Mucosa of descending colon (tissue), 3 donors: ENCODE measurements around the gene HYKK. TPM values are rescaled to one million over a fixed set of nuclear protein-coding genes. Genes with fewer than 3 reads are reported as not detected.
"Not testable (repeated sequence)": the region's sequence is repeated elsewhere in the genome, so short reads cannot be mapped to it uniquely, and the experiment has no call there.

Source experiments
- ATAC-seq: fragments of 200-7000 bp; cut with Tn5 transposase; one replicate; pipeline ENCODE4 v1.9.1; 2020; ENCODE audit warnings: mild to moderate bottlenecking, moderate library complexity
- DNase-seq, 3 donors: peaks; one replicate each; pipeline ENCODE4 v3.0.0-alpha.2; 2020
- H3K36me3 ChIP-seq: fragments of 200-600 bp; one replicate; pipeline ENCODE4 v1.8.0; 2021; ENCODE audit warnings: low read depth, mild to moderate bottlenecking
- H3K4me1 ChIP-seq: fragments of 200-600 bp; one replicate; pipeline ENCODE4 v1.8.0; 2021; ENCODE audit warnings: low read depth, mild to moderate bottlenecking
- H3K4me3 ChIP-seq: fragments of 200-600 bp; one replicate; pipeline ENCODE4 v1.8.0; 2021; ENCODE audit warnings: mild to moderate bottlenecking
- H3K9me3 ChIP-seq: fragments of 200-600 bp; one replicate; pipeline ENCODE4 v1.8.0; 2021; ENCODE audit warnings: mild to moderate bottlenecking
- CTCF ChIP-seq: fragments of 200-600 bp; IDR thresholded peaks from one replicate; pipeline ENCODE4 v1.8.0; 2022; ENCODE audit warnings: antibody characterized with exemption, mild to moderate bottlenecking
- intact Hi-C, 2 donors: fragments of 100-400 bp; cut with DNase I in 1 of 2; cut with micrococcal nuclease in 1 of 2; formaldehyde crosslinking; loops; one replicate each; pipeline versions ENCODE4 v1.11.0 to v1.11.1; 2022; cut with DNase I, micrococcal nuclease
- total RNA-seq, 3 donors: library from RNA; stranded (reverse); fragmentation: NEBNext Ultra II Directional in 2 of 3; extraction: Animal tissue kit (Norgen Biotek cat#: 25700) in 2 of 3; gene quantifications; one replicate each; pipeline versions ENCODE4 v1.2.1 to v1.2.4, GENCODE V29; 2021 to 2023
- donor health status: DM: no; HTN: no; CAD: no; lungs with moderate emphysema.
- donor health status: DM: no; HTN: no; CAD: no.
- donor health status: DM: no; HTN: yes; CAD: no.

HYKK gene
- total RNA-seq, 3 donors from 2014 or later, result 5.7 to 7.8 (median 6.8) TPM

GRCh38 chr15:78508272-78508671 lies 895 bp downstream of the HYKK start:
- ATAC-seq (peak; percentile 6), DNase-seq (peak in 1 of 3 donors; percentile 37)
- H3K36me3 ChIP-seq, result peaks cover 3% of the 10 kb centered on the region
- intact Hi-C loops, result no loop called here
- H3K9me3 ChIP-seq, result no peaks in the 10 kb centered on the region
- TF ChIP-seq CTCF, result no peak
- H3K4me1 ChIP-seq, result peaks cover 8% of the 10 kb centered on the region
- no peak overlapping the region for H3K4me3 ChIP-seq

GRCh38 chr15:78509726-78510312 lies 2.4 kb downstream of the HYKK start:
- H3K9me3 ChIP-seq, result no peaks in the 10 kb centered on the region
- no peak for DNase-seq
- no peak for ATAC-seq
- H3K36me3 ChIP-seq, result peaks cover 3% of the 10 kb centered on the region
- intact Hi-C loops, result no loop called here
- no peak overlapping the region for H3K4me3 ChIP-seq
- peaks cover 8% of the 10 kb centered on the region for H3K4me1 ChIP-seq
- no peak for TF ChIP-seq CTCF

- H3K4me3 ChIP-seq, ATAC-seq, DNase-seq, H3K36me3 ChIP-seq, H3K4me1 ChIP-seq, H3K9me3 ChIP-seq, intact Hi-C loops: not testable (repeated sequence)
Observed at GRCh38 chr15:78520035-78520434, 12.7 kb downstream of the HYKK start.

- no peak for DNase-seq
- TF ChIP-seq CTCF, result no peak
- no peaks in the 10 kb centered on the region for H3K9me3 ChIP-seq
- no peaks in the 10 kb centered on the region for H3K36me3 ChIP-seq
- no peaks in the 10 kb centered on the region for H3K4me1 ChIP-seq
- intact Hi-C loops, result no loop called here
- ATAC-seq, result no peak
- H3K4me3 ChIP-seq, result no peak overlapping the region
Observed at GRCh38 chr15:78524230-78524629, 16.9 kb downstream of the HYKK start.

GRCh38 chr15:78527325-78527724 lies 19.9 kb downstream of the HYKK start:
- no peaks in the 10 kb centered on the region for H3K4me1 ChIP-seq
- no peaks in the 10 kb centered on the region for H3K36me3 ChIP-seq
- no peaks in the 10 kb centered on the region for H3K9me3 ChIP-seq
- ATAC-seq, result no peak
- no peak overlapping the region for H3K4me3 ChIP-seq
- DNase-seq, result no peak
- intact Hi-C loops, result no loop called here
- TF ChIP-seq CTCF, result no peak

- no peaks in the 10 kb centered on the region for H3K9me3 ChIP-seq
- intact Hi-C loops, result no loop called here
- ATAC-seq (no peak), DNase-seq (no peak)
- no peak for TF ChIP-seq CTCF
- H3K36me3 ChIP-seq, result no peaks in the 10 kb centered on the region
- no peaks in the 10 kb centered on the region for H3K4me1 ChIP-seq
- H3K4me3 ChIP-seq, result no peak overlapping the region
Observed at GRCh38 chr15:78533331-78533730, 26.0 kb downstream of the HYKK start.
